ENCODE data around the gene NPPC.

Gene NPPC

DNA sequence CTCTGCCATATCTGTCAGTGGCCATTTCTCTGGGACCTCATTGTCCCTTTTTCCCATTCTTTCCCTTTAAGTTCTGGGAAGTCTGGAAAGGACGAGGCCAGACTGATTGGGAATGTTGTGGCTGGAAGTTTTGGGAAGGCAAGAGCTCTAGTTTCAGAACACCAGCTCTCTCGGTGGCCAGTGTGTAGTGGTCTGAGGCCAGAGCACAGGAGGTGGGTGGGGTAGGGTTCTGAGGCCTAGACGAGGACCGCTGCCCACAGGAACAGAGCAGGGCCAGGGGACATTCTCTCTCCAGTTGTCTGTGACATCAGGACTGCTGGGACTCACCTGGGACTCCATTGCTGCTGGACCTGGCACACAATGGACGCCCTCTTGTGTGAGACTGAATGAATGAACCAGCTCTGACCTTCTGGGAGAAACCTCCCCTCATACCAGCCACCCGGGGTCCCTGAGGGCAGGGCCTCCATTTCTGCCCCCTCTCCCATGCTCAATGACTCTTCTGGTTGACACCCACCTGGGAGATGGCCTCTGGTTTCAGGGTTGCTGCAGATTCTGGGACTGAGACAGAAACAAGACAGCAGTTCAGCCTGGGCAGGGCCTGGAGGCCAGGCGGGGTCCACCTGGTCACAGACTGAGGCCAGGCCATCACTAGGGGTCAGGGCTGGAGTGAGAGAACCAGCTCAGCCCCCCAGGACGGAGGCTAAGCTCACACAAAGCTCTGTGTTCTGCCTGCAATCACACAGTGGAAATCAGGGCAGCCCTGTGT is 8.4 kb upstream of the NPPC start:
- no peak for DNase-seq

DNA sequence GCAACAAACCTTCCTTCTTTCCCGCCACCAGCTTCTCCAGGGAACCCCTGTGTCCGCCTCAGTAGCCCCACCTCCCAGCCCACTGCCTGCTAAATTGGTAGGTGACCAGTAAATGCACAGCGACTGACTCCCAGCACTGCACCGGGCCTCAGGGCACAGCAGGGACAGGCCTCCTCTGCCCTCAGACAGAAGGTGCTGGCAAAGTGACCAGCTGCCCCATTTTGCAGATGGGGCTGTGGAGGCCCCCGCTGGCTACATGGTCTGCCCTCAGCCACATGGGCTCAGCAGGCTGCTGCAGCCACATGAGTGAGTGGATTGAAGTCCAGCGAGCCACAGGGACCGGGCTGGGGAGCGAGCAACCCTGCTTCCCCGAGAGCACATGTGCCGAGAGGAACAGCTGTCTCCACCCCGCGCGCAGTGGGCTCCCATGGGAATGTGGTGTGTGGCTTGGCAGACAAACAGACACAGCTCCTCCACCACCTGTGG is 7.8 kb upstream of the NPPC start:
- DNase-seq: peak in 1 of 2 experiments; percentile 18

DNA sequence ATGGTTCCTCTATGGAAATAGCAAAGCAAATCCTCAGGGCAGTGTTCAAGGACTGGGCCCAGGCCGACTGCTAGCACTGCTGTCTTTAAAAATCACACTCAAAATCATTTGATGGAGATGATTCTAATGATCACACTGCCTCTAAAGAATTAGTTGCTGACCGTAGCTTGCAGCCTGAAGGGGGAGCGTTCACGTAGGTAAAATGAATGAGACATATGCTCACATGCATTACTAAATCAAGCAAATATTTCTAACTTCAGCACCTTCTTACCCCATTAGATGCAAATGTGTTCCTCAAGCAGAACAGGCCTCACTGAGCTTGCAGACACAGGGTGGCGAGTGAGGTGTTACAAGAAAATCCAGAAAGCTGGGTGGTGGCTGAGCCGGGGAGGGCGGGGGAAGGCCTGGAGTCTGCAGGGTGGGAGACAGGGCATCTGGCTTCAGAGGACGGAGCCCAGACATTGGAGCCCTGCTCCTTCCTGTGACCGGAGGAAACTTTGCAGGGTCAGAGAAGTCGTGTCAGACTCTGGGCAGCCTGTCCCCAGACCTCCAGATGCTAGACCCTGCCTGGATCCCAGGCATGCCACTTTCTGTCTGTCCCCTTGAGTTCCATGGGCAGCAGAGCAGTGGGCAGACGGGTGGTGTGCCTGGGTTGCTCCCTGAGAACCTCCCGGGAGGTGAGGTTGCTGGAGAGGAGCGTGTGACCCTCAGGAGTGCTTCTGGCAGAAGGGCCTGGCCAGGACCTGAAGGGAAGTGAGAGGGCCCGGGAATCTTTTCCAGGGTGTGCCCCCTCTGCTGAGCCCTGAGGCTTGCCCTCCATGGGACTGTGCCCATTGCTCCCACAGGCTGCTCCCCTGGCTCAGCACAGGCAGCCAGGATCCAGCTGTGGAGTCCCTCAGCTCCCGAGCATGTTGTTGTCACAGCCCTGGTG is 7.1 kb upstream of the NPPC start:
- DNase-seq: no peak

- DNase-seq: no peak
Observed at GRCh38 chr2:231932711-231932970, 6.4 kb upstream of the NPPC start.

DNA sequence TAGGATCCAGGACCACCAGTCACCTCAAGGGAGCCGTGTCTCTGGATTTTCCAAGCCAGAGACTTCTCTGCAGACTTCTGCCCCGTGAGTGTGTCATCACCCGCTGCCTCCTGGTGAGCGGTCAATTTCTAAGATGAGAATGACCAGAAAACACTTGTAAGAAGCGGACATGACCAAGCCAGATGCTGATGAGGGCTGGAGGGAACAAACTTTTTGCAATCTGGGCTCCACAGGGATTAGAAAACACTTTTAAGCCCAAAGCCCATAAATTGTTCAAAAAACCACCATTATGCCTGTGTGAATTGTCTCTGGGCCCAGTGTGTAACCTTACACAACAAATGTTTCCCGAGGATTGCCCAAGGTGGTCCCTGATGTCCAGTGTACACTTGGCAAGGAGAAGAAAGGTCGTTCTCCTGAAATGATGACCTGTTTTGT is 5.3 kb upstream of the NPPC start:
- no peak for DNase-seq

DNA sequence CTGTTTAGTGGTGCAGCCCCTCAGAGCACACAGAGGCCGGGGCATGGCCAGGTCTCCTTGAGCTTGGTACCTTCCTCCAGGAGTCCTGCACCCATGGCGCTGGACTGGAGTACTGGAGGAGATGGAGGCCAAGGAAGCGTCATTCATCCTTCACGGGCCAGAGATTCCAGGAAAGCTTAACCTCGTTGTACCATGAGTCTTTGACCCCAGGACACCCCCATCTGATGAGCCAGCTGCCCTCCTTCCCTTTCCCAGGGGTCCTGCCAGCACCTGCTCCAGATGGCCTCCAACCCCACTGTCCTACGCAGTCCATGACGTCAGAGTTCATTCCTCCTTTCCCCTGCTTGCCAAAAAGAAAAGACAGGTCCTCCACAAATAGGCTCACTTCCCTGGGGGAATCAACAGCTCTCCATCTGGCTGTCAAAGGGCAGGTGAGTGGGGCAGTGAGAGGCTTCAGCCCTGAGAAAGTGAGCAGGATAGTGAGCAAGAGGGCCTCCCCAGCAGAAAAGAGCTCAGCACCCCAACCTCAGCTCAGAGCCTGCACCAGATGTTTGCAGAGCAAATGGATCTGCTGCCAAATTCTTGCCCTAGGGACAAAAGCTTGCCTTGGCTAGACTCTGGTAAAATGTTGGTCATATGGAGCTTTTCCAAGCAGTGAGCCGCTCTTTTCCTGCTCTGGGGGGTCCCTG is 4.5 kb upstream of the NPPC start:
- DNase-seq: peak in 1 of 2 experiments; percentile 48

DNA sequence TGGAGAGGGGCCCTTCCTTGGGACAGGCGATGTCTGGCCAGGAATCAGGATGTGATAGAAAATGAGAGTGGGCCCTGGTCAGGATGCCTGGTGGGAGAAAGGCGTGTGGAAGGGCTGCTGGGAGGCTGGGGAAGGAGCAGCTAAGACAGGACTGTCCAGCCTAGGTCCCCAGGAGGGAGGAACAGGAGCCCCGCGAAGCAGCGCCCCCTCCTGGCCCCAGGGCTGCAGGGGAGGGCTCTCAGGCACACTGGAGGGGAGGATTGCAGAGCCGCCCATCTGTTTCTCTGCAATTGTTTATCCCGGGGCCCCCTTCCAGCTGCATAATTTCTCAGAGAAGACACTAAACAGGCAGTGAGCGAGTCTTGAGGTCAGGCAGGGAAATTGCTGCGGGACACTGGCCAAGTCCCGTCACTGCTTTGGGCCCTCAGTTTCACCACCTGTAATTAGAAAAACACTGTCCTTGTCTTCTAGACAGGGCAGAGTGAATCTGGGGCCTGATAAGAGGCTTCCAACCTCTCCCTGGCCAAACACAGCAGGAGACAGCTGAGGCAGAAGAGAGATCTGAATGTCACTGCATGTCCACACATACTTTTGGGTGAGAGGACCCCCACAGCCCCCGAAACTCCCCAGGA is 3.9 kb upstream of the NPPC start:
- no peak for DNase-seq

DNA sequence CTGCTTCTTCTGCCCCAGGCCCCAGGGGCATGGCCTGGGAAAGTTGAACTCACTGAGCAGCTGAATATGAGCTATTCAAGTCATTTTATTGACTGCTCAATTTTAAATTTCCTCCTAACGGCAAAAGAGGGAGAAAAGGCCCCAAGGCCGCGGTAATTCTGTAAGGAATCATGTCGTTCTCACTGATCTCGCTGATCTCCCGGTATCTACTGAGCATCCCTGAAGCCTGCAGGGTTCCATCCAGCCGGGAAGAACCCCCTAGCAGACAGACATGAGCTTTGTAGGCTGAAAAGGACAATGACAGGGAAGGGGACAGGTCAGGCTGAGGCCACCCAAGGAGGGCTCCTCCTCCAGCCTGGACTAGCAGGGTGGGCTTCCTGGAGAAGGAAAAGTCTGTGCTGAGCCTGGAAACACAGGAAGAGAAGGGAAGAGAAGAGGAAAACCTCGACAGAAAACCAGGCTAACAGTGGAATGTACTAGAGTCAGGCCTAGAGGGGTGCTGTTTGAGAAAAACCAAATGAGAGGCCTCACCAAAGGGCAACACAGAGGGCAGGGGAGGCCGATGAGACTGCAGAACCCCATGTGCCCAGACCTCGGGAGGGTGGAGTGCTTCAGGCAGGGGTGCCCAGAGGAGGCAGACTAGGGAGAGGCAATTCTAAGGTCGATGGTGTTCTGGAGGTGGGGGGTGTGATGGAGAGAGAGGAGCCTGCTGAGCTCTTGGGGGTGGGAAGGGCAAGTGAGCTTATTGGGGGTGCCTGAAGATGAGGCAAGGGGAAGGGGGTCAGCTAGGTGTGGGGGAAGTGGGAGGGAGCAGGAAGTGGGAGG is 2.9 kb upstream of the NPPC start:
- DNase-seq: no peak

- no peak for DNase-seq
Observed at GRCh38 chr2:231928481-231928880, 2.3 kb upstream of the NPPC start.

DNA sequence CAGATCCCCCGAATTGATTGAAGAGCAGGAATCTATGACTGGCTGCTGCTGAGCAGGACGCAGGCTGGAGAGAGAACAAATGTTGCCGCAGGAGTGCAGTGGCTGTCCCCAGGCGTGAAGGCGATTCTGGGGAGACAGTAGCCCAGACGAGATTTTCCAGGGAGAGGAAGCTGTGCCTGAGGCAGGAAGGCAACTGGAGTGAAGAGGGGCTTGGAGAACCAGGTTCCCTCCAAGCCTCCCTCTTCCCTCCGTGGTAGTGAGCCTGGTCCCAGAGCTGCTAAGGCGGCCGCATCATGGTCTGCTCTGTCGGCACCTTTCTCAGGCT is 1.3 kb upstream of the NPPC start:
- no peak for DNase-seq

DNA sequence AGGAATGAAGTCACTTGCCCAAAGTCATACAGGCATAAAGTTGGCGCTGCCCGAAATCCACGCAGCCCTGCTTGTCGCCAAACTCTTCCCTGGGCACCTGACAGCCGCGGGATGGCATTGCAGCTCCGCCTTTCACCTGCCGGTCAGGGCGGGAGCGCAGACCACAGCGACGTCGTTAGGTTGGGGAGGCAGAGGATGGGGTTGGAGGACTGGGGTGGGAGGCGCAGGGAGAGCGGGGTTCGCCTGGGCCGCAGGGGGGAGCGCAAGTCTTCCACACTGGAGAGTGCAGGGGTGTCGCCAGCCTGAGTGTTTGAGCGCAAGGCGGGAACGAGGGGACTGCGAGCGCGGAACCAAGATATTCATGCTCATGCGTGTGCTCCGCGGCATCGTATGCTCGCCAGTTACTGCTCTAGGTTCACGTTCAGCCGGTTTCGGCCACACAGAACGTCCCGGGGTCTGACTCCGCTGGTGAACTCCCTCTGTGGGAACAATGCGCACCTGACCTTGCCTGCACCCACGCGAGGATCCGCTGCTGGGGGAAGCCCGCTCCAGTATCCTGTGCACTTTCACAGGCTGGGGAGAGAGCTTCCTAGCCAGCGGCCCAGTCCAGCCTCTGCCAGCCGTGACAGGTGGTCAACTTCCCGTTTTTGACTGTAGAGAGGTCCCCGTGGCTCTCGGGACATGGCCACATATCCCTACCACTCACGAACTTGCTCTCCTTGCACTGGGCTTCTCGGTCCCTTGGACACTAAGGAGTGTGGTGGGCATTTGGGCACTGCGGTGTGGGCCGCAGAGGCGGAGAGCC is 767 bp upstream of the NPPC start:
- DNase-seq: no peak

- DNase-seq: peak; percentile 18 to 64
Observed at GRCh38 chr2:231925303-231926179, 655 bp downstream of the NPPC start.

DNA sequence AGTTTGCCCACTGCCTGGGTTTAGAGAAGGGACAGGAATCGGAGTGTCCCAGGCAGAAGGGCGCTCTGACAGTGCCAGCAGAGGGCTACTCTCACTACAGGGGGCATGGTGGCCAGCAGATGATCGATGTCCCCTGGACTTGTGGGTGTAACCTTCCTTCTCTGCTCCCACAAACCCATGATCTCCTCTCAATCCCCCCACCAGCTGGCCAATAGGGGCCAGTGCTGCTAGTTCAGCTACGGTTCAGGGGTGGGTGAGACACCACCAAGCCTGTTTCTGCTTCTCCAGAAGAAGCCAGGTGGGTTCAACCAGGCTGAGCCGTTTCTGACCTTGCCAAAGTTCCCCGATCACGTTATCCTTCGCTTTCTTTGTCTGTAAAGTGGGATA is 1.3 kb downstream of the NPPC start:
- DNase-seq: no peak

GRCh38 chr2:231923951-231924888 is 2.0 kb downstream of the NPPC start:
- no peak for DNase-seq

DNA sequence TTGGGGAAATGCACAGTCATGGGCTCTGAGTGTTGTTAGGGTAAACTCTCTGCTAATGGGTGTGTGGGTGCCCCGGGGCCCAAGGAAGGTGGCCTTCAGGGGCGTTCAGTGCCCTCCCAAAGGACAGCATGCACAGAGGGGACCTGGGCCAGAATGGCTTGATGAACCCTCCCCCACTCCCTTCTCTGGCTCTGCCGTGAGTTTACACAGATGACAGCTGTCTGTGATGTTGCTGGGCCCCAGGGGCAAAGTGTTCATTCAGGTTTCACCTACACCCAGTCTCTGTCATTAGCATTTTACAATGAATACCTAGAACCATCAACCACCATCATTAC is 3.2 kb downstream of the NPPC start:
- no peak for DNase-seq

DNA sequence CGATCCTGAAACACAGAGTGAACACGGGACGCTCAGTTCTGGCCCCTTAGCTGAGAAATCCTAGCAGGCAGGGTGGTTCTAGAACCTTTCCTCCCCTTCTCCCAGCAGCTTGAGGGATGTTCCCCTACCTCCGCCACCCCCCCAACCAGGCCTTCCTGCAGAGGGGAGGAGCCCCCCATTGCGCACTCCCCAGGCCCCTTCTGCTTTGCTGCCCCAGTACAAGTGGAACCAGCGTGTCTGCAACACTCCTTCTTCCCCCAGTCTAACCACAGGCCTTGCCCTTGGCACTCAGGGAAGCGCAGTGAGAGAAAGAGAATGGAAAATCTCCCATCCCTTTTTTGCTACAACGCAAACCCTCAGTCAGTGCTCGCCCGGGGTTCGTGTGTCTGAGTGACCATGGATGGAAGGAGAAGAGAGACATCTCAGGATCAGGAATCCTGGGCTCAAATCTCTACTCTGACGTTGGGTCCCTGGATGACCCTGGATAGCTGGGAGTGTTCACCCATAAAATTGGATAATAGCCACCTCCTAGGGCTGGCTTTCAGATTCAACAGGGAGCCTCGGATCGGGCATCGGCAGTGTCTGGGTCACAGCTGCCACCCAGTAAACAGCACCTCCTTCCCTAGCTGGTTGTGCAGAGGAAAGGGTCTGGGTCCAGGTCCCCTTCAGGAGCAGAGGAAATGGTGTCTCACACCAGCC is 3.7 kb downstream of the NPPC start:
- DNase-seq: no peak

DNA sequence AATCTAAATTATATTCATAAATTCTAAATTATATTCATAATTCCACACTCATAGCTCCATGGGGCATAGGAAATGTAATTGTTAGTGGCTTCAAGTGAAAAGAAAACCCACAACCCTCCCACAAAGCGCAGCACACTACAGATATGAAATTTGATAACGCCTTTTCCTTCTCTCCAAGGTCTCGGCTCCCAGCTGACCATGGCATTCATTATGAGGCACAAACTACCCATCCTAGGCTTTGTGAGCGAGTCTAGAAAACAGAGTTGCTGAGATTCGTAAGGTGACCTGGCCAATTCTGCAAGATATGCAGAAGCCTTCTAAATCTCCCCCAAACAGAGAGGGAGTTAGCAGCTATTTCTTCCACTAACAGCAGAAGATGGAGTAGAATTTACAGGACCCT is 5.4 kb downstream of the NPPC start:
- DNase-seq: no peak

GRCh38 chr2:231920366-231920765 is 5.8 kb downstream of the NPPC start:
- no peak for DNase-seq

All from NCI-H446 (cell line).